ENCODE results near the gene CDH4.

The CDH4 gene

GRCh38 chr20:61284752-61285151 lies 32.7 kb downstream of the CDH4 start:
- Histone ChIP-seq H3K27ac (no peak overlapping the region), H3K27me3 (no peaks in the 10 kb centered on the region), H3K9me3 (no peaks in the 10 kb centered on the region)

GRCh38 chr20:61285152-61285645 lies 33.1 kb downstream of the CDH4 start:
- TF ChIP-seq CTCF (IDR thresholded peaks at IDR 0.05) = no peak
- no peak overlapping the region for H3K27ac ChIP-seq
- H3K9me3 ChIP-seq = no peaks in the 10 kb centered on the region
- no peaks in the 10 kb centered on the region for H3K36me3 ChIP-seq
- H3K4me3 ChIP-seq (ENCODE audit: low read depth in 1 of 2, low read length in 1 of 2) = no peak overlapping the region
- H3K4me1 ChIP-seq (ENCODE audit: control insufficient read depth in 1 of 2, insufficient read depth in 1 of 2, low read depth in 1 of 2, low read length in 1 of 2) = no peaks in the 10 kb centered on the region
- no peaks in the 10 kb centered on the region for H3K27me3 ChIP-seq

More at GRCh38 chr20:61284752-61285151, 32.7 kb downstream of the CDH4 start:
- H3K4me3 ChIP-seq (ENCODE audit: low read depth in 1 of 2, low read length in 1 of 2) = no peak overlapping the region
- H3K36me3 ChIP-seq = no peaks in the 10 kb centered on the region
- no peaks in the 10 kb centered on the region for H3K4me1 ChIP-seq (ENCODE audit: control insufficient read depth in 1 of 2, insufficient read depth in 1 of 2, low read depth in 1 of 2, low read length in 1 of 2)
- TF ChIP-seq CTCF (IDR thresholded peaks at IDR 0.05) = no peak

GRCh38 chr20:61285691-61286090 lies 33.6 kb downstream of the CDH4 start:
- no peak overlapping the region for H3K27ac ChIP-seq
- no peak overlapping the region for H3K4me3 ChIP-seq (ENCODE audit: low read depth in 1 of 2, low read length in 1 of 2)
- no peaks in the 10 kb centered on the region for H3K27me3 ChIP-seq
- TF ChIP-seq CTCF (IDR thresholded peaks at IDR 0.05) = no peak
- no peaks in the 10 kb centered on the region for H3K36me3 ChIP-seq
- H3K4me1 ChIP-seq (ENCODE audit: control insufficient read depth in 1 of 2, insufficient read depth in 1 of 2, low read depth in 1 of 2, low read length in 1 of 2) = no peaks in the 10 kb centered on the region
- H3K9me3 ChIP-seq = no peaks in the 10 kb centered on the region

GRCh38 chr20:61287583-61288275 lies 35.7 kb downstream of the CDH4 start:
- no peak overlapping the region for H3K4me3 ChIP-seq (ENCODE audit: low read depth in 1 of 2, low read length in 1 of 2)
- H3K9me3 ChIP-seq = no peaks in the 10 kb centered on the region
- H3K27me3 ChIP-seq = no peaks in the 10 kb centered on the region
- H3K36me3 ChIP-seq = no peaks in the 10 kb centered on the region
- no peak for TF ChIP-seq CTCF (IDR thresholded peaks at IDR 0.05)
- no peaks in the 10 kb centered on the region for H3K4me1 ChIP-seq (ENCODE audit: control insufficient read depth in 1 of 2, insufficient read depth in 1 of 2, low read depth in 1 of 2, low read length in 1 of 2)
- no peak overlapping the region for H3K27ac ChIP-seq

- Histone ChIP-seq H3K27me3 (no peaks in the 10 kb centered on the region), H3K27ac (no peak overlapping the region), H3K4me3 (ENCODE audit: low read depth in 1 of 2, low read length in 1 of 2) (no peak overlapping the region), H3K36me3 (no peaks in the 10 kb centered on the region), H3K9me3 (no peaks in the 10 kb centered on the region), H3K4me1 (ENCODE audit: control insufficient read depth in 1 of 2, insufficient read depth in 1 of 2, low read depth in 1 of 2, low read length in 1 of 2) (no peaks in the 10 kb centered on the region)
- TF ChIP-seq CTCF (IDR thresholded peaks at IDR 0.05) = no peak
Measured at GRCh38 chr20:61288331-61288784, 36.3 kb downstream of the CDH4 start.
